Osteocyte (in vitro differentiated cells): Measurements from ENCODE around the gene PTPRD. TPM values are rescaled to one million over a fixed set of nuclear protein-coding genes. Genes with fewer than 3 reads are reported as not detected.

ENCODE experiments used
- DNase-seq: peaks from one replicate; pipeline ENCODE4 v3.0.0; 2021; ENCODE audit warnings: mixed read lengths; ENCODE audit not compliant: unreplicated experiment; ENCODE audit errors: extremely low spot score
- H3K27ac Mint-ChIP-seq: one replicate; pipeline ENCODE4 v1.8.0; 2021; ENCODE audit warnings: mild to moderate bottlenecking, mixed read lengths; ENCODE audit not compliant: unreplicated experiment
- H3K27me3 Mint-ChIP-seq: one replicate; pipeline ENCODE4 v1.8.0; 2021; ENCODE audit warnings: mixed read lengths; ENCODE audit not compliant: unreplicated experiment
- H3K36me3 Mint-ChIP-seq: one replicate; pipeline ENCODE4 v1.8.0; 2021; ENCODE audit warnings: mixed read lengths; ENCODE audit not compliant: unreplicated experiment
- H3K4me1 Mint-ChIP-seq: one replicate; pipeline ENCODE4 v1.8.0; 2021; ENCODE audit warnings: mixed read lengths; ENCODE audit not compliant: unreplicated experiment
- H3K4me3 Mint-ChIP-seq: one replicate; pipeline ENCODE4 v1.8.0; 2021; ENCODE audit warnings: mild to moderate bottlenecking, moderate library complexity, mixed read lengths; ENCODE audit not compliant: unreplicated experiment
- H3K9me3 Mint-ChIP-seq: one replicate; pipeline ENCODE4 v1.8.0; 2021; ENCODE audit warnings: mixed read lengths; ENCODE audit not compliant: unreplicated experiment
- total RNA-seq: library from RNA; stranded (reverse); gene quantifications from 2 replicates; pipeline ENCODE4 v1.2.1, GENCODE V29; 2021
- TF ChIP-seq, protein P1 (sequence below): fragments of 200-600 bp; sonication (generic); IDR thresholded peaks from 2 replicates; pipeline ENCODE4 v1.5.0; 2021; ENCODE audit warnings: antibody characterized with exemption, mild to moderate bottlenecking, moderate library complexity

Gene PTPRD
- total RNA-seq, 1 donor from 2014 or later, result 5.4 TPM

- Mint-ChIP-seq H3K4me3 (no peak overlapping the region), H3K27me3 (no peaks in the 10 kb centered on the region), H3K27ac (no peak overlapping the region), H3K9me3 (peaks cover 4% of the 10 kb centered on the region), H3K4me1 (no peaks in the 10 kb centered on the region), H3K36me3 (no peaks in the 10 kb centered on the region)
- TF ChIP-seq, protein P1, sequence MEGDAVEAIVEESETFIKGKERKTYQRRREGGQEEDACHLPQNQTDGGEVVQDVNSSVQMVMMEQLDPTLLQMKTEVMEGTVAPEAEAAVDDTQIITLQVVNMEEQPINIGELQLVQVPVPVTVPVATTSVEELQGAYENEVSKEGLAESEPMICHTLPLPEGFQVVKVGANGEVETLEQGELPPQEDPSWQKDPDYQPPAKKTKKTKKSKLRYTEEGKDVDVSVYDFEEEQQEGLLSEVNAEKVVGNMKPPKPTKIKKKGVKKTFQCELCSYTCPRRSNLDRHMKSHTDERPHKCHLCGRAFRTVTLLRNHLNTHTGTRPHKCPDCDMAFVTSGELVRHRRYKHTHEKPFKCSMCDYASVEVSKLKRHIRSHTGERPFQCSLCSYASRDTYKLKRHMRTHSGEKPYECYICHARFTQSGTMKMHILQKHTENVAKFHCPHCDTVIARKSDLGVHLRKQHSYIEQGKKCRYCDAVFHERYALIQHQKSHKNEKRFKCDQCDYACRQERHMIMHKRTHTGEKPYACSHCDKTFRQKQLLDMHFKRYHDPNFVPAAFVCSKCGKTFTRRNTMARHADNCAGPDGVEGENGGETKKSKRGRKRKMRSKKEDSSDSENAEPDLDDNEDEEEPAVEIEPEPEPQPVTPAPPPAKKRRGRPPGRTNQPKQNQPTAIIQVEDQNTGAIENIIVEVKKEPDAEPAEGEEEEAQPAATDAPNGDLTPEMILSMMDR, result no peak
- no peak for DNase-seq
These were observed 347.6 kb downstream of the PTPRD start for GRCh38 chr9:10265153-10265631.

DNA sequence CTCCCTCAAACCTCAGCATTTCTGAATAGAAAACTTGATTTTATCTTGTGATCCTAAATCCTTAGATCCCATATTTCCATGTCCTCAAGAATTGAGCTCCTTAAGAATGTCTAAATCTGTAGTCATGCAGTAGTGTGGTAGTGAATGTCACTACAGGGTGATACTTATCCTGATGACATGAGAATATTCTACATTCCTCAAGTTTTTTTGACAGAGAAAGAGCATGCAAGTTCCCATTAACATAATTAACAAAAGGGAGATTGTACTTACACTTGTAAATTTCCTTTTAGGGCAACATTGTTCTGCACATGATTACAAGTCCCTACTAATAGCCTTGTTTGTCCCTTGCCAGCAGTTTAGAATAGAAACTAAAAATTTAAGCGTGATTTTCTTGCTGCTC lies 352.3 kb downstream of the PTPRD start:
- Mint-ChIP-seq H3K4me3 (no peak overlapping the region), H3K9me3 (peaks cover 4% of the 10 kb centered on the region), H3K4me1 (no peaks in the 10 kb centered on the region), H3K36me3 (no peaks in the 10 kb centered on the region), H3K27ac (no peak overlapping the region), H3K27me3 (no peaks in the 10 kb centered on the region)
- TF ChIP-seq, protein P1, result no peak
- DNase-seq, result no peak

DNA sequence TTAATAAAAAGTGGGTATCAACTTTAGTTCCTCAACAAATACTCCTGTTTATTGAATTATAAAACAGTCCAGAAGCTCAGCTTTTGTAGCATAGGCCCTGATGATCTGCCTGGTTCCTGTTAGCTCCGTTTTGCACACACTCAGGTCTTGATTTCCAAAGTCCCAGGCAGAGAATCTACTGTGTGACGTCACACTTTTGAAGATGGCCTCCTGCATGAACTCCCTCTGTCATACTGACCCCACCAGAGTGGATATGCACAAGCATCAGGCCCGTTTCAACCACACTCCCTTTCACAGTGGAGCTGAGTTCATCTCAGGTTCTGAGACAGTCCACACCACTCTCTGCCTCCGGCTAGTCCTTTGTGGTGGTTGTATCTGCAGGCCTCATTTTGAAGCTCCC lies 353.1 kb downstream of the PTPRD start:
- no peaks in the 10 kb centered on the region for H3K4me1 Mint-ChIP-seq
- no peaks in the 10 kb centered on the region for H3K36me3 Mint-ChIP-seq
- peaks cover 4% of the 10 kb centered on the region for H3K9me3 Mint-ChIP-seq
- no peaks in the 10 kb centered on the region for H3K27me3 Mint-ChIP-seq
- H3K27ac Mint-ChIP-seq, result no peak overlapping the region
- no peak for DNase-seq
- H3K4me3 Mint-ChIP-seq, result no peak overlapping the region
- TF ChIP-seq, protein P1, result no peak

DNA sequence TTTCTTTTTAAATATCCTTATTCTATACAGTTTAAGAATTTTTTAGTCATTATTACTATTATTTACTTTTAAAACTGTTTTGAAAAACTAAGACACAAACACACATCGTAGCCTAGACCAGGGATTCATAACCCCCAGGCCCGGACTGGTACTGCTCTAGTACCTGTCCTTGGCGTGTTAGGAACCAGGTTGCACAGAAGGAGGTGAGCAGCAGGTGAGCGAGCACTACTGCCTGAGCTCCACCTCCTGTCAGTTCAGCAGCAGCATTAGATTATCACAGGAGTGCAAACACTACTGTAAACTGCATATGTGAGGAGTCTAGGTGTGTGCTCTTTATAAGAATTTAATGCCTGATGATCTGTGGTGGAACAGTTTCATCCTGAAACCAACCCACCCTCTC lies 357.0 kb downstream of the PTPRD start:
- TF ChIP-seq, protein P1, result no peak
- Mint-ChIP-seq H3K9me3 (no peaks in the 10 kb centered on the region), H3K4me3 (no peak overlapping the region), H3K36me3 (no peaks in the 10 kb centered on the region), H3K27ac (no peak overlapping the region), H3K4me1 (no peaks in the 10 kb centered on the region), H3K27me3 (no peaks in the 10 kb centered on the region)
- no peak for DNase-seq

- H3K9me3 Mint-ChIP-seq, result no peaks in the 10 kb centered on the region
- no peaks in the 10 kb centered on the region for H3K27me3 Mint-ChIP-seq
- no peak overlapping the region for H3K4me3 Mint-ChIP-seq
- TF ChIP-seq, protein P1, result no peak
- no peaks in the 10 kb centered on the region for H3K36me3 Mint-ChIP-seq
- no peaks in the 10 kb centered on the region for H3K4me1 Mint-ChIP-seq
- no peak for DNase-seq
- no peak overlapping the region for H3K27ac Mint-ChIP-seq
These were observed 358.5 kb downstream of the PTPRD start for GRCh38 chr9:10254338-10254737.
